H1 (cell line): ENCODE measurements around the gene MRM2. TPM values are rescaled to one million over a fixed set of nuclear protein-coding genes. Genes with fewer than 3 reads are reported as not detected.

Experiments
- CHD7 ChIP-seq: fragments of 300-600 bp; sonication (generic); IDR thresholded peaks from 2 replicates; pipeline ENCODE4 v1.7.1; 2012; ENCODE audit warnings: low read length, moderate library complexity, mild to moderate bottlenecking, inconsistent platforms; ENCODE audit not compliant: insufficient replicate concordance
- polyA plus RNA-seq, 7 experiments: library from polyadenylated mRNA; depleted of rRNA in 3 of 7; stranded (reverse) in 5 of 7; unstranded in 2 of 7; fragments of >200 nt in 5 of 7; fragments of 200-250 nt in 2 of 7; gene quantifications; 1 replicate in 5 of 7; 2 replicates in 1 of 7; 4 replicates in 1 of 7; pipeline versions ENCODE4 v1.2.1 to v1.2.3, GENCODE V29; 2011 to 2013; ENCODE audit warnings: missing spikeins in 2 of 7, mixed read lengths in 2 of 7
- total RNA-seq: library from RNA; stranded (reverse); fragmentation: NEBNext Ultra II Directional; extraction: Animal tissue kit (Norgen Biotek cat#: 25700); gene quantifications from 2 replicates; pipeline ENCODE4 v1.2.1, GENCODE V29; 2021

The MRM2 gene
- total and polyA plus RNA-seq, 2 of the 8 experiments (the other 6 are each of a cell fraction or from before 2014, with no cell fraction given): 17.2 to 38.6 TPM

DNA sequence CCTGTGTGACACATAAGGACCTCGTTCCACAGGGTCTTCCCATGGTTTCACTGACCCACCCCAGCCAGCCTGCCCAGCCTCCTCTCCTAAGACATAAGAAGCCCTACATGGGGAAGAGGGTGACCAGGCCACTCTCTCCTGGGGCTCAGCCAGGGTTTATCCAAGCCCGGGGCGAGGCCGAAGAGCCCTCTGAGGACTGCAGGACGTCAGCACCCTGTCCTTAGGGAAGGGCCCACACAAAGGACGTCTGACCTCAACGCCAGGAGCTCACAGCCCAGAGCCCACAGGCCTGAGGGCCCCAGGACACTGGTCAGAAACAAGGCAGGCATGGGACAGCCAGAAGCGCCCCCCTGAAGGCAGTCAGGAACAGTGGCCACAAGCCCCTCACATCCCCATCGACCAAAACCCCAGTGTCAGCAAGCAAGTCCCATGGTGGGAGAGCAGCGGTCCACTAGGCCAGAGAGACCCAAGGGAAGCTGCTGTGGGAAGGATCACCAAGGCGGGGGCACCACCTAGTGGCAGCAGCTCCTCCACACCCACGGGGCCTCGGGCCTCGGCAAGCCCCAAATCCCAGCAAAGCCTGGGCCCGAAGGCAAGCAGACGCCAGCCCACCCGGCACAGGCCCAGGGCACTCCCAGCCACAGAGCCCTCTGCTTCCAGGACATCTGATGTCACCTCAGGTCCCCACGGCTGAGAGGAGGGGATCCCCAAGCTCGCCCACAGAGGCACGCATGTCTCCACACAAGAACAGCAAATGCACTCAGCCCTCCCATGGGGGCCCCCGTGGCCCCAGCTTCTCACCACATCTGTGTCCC is 32.7 kb downstream of the MRM2 start (continued):
- no peak for TF ChIP-seq CHD7
